ENCODE results near the gene NDFIP1.
A peak's percentile ranks its signal among the peaks of the same experiment; 100 is the strongest.

Gene NDFIP1

DNA sequence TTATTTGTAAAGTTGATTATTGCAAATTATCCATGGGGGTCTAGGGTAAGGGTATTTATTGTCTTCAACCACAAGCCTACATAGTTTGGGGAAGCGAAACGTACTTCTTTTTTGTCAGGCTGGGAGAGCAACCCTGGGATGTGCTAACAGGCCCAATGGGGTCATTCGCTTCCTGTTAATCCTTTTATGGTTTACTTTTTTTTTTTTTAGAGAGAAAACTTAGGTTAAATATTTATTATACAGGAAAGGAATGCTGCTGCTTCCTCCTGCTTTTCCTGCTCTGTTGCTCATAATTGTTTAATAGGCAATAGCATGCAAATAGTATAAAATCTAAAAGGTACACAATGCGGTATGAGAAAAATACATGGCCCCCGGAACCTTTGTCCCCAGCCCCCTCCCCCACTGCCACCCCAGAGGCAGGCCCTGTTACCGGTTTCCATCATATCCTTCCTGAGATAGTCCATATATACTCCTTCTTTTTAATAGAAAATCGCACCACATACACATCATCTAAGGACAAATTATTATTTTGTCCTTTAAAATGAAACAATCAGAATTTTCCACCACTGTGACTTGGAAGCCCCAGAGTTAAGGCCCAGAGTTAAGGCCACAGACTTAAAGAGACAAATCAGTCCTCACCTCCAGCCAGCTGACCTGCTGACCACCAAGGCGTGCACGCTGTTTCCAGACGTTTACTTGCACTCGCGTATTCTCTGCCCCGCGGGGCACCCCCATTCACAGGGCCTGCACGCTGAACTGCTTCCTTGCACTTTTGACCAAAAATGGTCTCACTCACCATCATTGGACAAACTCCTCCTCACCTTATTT lies 83.9 kb downstream of the NDFIP1 start:
- no peak for DNase-seq

- DNase-seq = no peak
Observed at GRCh38 chr5:142193114-142193428, 84.5 kb downstream of the NDFIP1 start.

DNA sequence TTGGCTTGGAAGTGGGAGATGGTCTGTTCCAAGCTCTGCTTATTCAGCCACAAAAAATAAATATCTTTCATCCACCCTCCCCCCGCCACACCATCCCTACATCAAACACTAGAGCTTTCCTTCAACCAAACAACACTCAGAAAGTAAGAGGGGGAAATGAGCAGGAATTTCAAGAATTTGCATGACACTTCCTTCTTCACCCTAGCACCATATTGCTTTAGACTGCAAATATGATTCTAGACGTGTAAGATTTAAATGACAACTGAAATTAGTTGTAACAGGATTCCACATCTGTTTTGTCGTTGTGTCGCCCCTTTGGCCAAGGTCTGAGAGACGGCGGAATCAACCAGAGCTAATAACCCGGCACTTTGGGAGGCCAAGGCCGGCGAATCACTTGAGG lies 88.5 kb downstream of the NDFIP1 start:
- DNase-seq = no peak

- DNase-seq = no peak
Observed at GRCh38 chr5:142197781-142198180, 89.2 kb downstream of the NDFIP1 start.

GRCh38 chr5:142199388-142199787 lies 90.8 kb downstream of the NDFIP1 start:
- DNase-seq = no peak

DNA sequence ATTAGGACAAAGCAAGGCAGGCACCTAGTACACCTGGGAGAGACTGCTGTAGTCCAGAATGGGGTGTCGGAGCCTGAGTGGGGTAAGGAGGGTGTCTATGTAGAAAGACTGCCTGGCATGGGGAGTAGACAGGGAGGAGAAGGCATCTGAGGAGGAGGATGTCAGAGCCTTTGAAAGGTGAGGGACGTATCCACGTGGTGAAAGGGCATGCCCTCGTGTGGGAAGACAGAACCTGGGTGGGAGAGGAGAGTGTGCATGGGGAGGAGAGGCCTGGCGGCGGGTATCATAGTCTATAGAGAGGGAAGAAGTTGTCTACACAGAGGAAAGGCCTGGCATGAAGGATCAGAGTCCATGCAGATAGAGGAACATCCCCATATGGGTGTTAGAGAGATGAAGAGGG lies 91.8 kb downstream of the NDFIP1 start:
- DNase-seq = no peak

- peak; percentile 26 for DNase-seq
Observed at GRCh38 chr5:142201471-142201887, 92.9 kb downstream of the NDFIP1 start.

DNA sequence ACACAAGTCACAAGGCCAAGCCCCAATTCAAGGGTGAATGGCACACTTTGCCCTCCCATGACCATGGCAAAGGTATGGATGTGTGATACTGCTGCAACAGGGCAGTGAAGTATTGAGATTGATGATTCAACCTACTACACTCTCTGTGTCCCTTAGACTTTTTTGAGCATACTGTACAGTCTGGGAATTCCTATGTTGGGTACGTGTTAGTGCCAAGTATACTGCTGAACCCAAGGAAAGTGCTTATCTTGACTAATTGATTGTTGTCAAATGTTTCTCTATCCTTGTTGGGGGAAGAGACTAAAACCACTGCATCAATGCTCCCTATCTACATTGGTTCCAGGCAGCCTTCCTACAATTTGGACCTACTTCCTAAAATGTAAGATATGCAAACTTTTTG lies 93.7 kb downstream of the NDFIP1 start:
- no peak for DNase-seq
